Measurements from ENCODE around the gene PHYHIPL.

PHYHIPL gene

DNA sequence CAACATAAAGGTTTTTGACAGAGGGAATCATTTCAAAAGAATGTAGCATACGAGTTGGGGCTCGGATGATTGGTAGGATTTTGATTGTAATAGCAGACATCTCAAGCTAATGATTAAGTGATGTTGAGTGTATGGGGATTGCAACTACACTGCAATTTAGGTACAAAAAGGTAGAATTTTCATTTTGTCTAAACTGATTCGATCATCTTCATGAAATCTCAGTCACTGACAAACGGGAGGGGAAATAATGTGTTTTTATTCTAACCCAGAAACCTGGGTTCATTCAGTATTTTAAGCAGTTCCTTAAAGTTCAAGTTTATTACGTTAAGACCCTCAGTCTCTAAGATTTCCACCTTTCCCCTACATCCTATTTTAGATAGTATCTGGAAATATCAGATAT lies 3.9 kb upstream of the PHYHIPL start:
- TF ChIP-seq, protein P1, sequence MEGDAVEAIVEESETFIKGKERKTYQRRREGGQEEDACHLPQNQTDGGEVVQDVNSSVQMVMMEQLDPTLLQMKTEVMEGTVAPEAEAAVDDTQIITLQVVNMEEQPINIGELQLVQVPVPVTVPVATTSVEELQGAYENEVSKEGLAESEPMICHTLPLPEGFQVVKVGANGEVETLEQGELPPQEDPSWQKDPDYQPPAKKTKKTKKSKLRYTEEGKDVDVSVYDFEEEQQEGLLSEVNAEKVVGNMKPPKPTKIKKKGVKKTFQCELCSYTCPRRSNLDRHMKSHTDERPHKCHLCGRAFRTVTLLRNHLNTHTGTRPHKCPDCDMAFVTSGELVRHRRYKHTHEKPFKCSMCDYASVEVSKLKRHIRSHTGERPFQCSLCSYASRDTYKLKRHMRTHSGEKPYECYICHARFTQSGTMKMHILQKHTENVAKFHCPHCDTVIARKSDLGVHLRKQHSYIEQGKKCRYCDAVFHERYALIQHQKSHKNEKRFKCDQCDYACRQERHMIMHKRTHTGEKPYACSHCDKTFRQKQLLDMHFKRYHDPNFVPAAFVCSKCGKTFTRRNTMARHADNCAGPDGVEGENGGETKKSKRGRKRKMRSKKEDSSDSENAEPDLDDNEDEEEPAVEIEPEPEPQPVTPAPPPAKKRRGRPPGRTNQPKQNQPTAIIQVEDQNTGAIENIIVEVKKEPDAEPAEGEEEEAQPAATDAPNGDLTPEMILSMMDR (IDR thresholded peaks at IDR 0.05; ENCODE audit: low read depth, low read length, missing control alignments): no peak

DNA sequence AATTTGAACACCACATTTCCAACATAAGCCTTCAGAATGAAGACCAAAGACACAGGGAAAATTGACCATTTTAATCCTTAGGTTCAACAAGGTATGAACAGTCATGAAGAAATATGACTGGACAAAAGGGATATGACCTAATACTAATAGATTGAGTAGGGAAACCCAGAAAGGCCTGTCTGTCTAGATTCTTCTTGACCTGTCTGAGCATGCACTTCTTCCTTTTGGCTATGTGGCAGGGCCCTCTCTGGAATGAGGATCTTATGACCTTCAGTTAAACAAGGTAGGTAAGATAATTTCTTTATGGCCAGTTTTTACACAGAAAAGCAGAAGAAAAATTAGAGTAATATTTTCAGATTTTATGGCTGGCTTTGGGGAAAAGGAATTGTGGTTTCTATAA lies 3.0 kb upstream of the PHYHIPL start:
- TF ChIP-seq, protein P1 (IDR thresholded peaks at IDR 0.05; ENCODE audit: low read depth, low read length, missing control alignments): no peak

More for the DNA sequence above, 3.9 kb upstream of the PHYHIPL start:
- H3K4me3 ChIP-seq (replicated peaks; ENCODE audit: low read depth, low read length): no peak overlapping the region
- DNase-seq (ENCODE audit: extremely low read depth, low read depth): no peak

DNA sequence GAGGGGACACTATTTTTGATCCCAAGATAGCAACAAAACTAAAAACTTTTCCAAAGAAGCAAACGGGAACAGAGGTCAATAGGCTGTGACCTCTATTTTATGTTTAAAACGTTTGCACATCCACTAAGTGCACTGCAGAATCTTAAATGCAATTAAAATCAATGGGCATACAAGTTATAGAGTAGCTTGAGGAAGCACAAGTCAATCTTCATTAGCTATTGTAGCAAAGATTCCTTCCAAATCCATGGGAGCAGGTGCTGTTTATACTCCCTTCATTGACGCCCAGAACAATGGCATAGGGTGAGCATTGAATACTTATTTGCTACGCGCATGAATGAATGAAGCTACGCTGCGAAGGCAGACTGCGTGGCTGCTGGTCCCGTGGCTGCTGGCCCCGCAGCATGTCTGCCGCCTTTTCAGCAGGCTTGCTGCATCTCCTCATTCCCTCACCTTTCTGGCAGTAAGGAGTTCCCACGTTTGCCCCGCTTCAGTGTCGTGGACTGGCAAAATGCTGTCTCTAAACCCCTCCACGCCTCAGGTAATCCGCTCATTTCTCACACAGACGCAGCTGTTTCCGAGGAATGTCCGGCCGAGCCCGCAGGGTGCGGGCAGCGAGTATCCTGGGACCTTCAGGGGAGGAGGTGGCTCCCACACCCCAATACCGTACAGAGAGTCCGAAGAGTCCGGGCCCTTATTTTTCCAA lies 754 bp upstream of the PHYHIPL start:
- TF ChIP-seq, protein P1 (IDR thresholded peaks at IDR 0.05; ENCODE audit: low read depth, low read length, missing control alignments): no peak
- H3K4me3 ChIP-seq (replicated peaks; ENCODE audit: low read depth, low read length): peak overlapping the region; percentile 8; the same call in 1 of the 2 replicates
- DNase-seq (ENCODE audit: extremely low read depth, low read depth): no peak

More for the DNA sequence above, 3.0 kb upstream of the PHYHIPL start:
- no peak overlapping the region for H3K4me3 ChIP-seq (replicated peaks; ENCODE audit: low read depth, low read length)
- DNase-seq (ENCODE audit: extremely low read depth, low read depth): no peak

DNA sequence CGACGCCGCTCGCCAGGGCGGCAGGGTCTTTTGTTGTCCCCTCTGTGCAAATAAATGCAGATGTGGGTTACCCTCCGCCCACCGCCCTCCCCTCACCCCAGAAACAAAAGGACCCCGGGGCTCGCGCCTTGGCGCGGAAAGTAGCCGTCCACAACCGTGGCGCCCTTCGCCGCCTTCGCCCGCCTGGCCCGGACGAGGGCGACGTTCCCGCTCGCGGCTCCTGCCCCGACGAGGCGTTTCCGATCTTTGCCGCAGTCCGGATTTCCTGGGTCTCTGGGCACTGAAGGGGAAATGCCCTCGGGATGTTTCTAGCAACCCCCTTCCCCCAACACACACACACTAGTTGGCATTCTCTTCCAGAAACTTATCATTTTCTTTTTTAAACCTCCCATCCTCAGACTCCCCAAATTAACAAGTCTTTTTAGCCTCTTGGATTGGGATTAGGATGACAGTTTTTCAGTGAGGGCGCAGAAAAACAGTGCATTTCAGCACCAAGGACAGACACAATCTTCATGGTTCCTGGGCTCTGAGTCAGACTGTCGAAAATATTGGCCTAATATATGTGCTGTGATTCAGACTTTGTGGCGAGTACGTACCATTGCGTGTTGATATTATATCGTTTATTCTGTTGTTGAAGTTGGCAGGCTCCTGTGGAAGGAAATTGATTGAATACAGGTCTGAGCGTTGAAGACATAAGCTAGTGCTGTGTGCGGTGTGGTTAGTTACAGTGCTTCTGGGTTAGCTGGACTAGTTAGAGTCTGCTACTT lies 771 bp downstream of the PHYHIPL start:
- H3K4me3 ChIP-seq (replicated peaks; ENCODE audit: low read depth, low read length): peak overlapping the region; percentile 24; the same call in 1 of the 2 replicates
- TF ChIP-seq, protein P1 (IDR thresholded peaks at IDR 0.05; ENCODE audit: low read depth, low read length, missing control alignments): no peak
- DNase-seq (ENCODE audit: extremely low read depth, low read depth): peak; percentile 51

DNA sequence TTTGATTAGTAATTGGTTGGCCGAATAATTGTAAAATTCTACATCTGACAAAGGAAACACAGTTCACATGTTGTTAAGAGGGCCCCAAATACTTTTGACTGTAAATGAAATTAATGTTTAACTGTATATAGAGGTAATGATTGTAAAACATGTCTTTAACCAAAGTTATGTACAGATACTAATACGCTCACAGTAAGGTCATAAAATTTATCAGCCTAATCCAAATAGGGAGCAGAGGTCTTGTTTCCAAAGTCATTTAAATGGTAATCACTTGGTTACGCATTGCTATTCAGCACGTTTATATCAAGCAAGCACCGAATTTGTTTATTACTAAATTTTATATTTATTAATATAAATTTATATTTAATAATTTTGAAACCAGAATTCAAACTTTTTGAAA lies 1.4 kb downstream of the PHYHIPL start:
- TF ChIP-seq, protein P1 (IDR thresholded peaks at IDR 0.05; ENCODE audit: low read depth, low read length, missing control alignments): no peak
- DNase-seq (ENCODE audit: extremely low read depth, low read depth): no peak

DNA sequence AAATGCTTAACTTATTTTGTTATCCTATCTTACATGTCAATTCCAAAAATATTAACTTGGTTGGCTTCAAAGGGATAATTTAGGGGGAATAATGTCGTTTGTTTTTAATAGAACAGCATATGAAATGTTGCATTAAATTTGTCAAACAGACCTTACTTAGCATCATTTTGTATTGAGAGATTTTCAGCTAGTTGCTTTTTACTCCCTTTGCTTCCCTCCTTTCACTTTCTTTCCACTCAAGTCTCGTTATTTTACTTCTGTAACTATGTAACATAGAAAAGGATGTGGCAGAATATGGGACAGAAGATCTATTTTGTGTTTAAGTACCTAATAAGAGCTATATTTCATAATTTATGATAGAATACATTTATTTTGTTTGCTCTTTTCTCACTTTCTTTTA lies 2.6 kb downstream of the PHYHIPL start:
- H3K4me3 ChIP-seq (replicated peaks; ENCODE audit: low read depth, low read length): no peak overlapping the region
- no peak for DNase-seq (ENCODE audit: extremely low read depth, low read depth)
- TF ChIP-seq, protein P1 (IDR thresholded peaks at IDR 0.05; ENCODE audit: low read depth, low read length, missing control alignments): no peak

More for the DNA sequence above, 1.4 kb downstream of the PHYHIPL start:
- H3K4me3 ChIP-seq (replicated peaks; ENCODE audit: low read depth, low read length): no peak overlapping the region
